ENCODE results near the gene FOXN3.

DNA sequence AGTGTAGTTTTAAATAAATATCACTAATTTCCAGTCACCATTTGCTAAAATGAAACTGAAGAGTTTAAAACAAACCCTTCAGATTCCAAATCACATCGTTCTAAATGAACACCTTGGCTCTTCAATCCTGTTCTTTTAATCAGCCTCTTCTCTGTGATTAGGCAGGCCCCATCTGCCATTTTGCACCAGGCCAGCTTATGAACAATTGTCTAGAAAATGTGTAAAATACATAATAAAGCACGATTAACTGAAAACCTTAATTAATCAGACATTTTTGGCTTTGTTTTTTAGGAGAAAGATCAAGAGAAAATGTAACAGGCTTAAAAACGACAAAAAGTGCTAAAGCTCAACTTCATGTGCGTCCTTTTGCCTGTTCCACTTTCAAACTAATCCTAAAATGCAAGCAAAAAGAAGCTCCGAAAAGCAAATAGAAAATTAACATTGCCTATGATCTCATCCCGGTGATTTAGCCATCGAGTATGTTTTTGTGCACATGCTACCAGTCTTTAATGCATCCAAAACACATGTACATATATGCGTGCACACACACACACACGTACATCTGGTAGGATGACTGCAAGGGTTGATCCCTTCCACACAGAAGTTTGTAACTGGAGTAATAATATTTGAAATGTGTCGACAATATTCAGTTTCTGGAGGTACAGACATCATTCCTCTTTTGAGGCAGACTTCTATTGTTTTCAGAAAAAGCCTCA is 288.6 kb downstream of the FOXN3 start:
- no peak for TF ChIP-seq MXI1 (conservative IDR thresholded peaks at IDR 0.05; ENCODE audit: poor library complexity, severe bottlenecking)
- TF ChIP-seq CTCF (IDR thresholded peaks at IDR 0.05; ENCODE audit: poor library complexity, severe bottlenecking), result no peak
- no peak for TF ChIP-seq POLR2AphosphoS5 (IDR thresholded peaks at IDR 0.05)

All from neural cell (in vitro differentiated cells).